Liver (tissue), 9 donors: ENCODE data around the gene MRPS23. TPM values are rescaled to one million over a fixed set of nuclear protein-coding genes. Genes with fewer than 3 reads are reported as not detected.

ENCODE experiments used
- DNase-seq: peaks from one replicate; pipeline ENCODE4 v3.0.0-alpha.2; 2017; ENCODE audit warnings: low spot score
- H3K27ac ChIP-seq, 2 donors: one replicate each; pipeline ENCODE4 v1.7.0; 2013; ENCODE audit warnings: inconsistent platforms in 2 of 2, low read length in 2 of 2, control low read depth in 1 of 2, low read depth in 1 of 2, mild to moderate bottlenecking in 1 of 2
- H3K27me3 ChIP-seq, 4 donors: one replicate each; pipeline versions ENCODE4 v1.6.1 to v1.7.0; 2013; ENCODE audit warnings: low read length in 3 of 4, inconsistent platforms in 1 of 4, mild to moderate bottlenecking in 1 of 4, moderate library complexity in 1 of 4; ENCODE audit not compliant: control insufficient read depth in 4 of 4, insufficient read depth in 4 of 4
- H3K36me3 ChIP-seq, 4 donors: one replicate each; pipeline versions ENCODE4 v1.6.1 to v1.7.0; 2013; ENCODE audit warnings: low read length in 3 of 4, mild to moderate bottlenecking in 3 of 4, low read depth in 1 of 4, moderate library complexity in 1 of 4; ENCODE audit not compliant: control insufficient read depth in 4 of 4, insufficient read depth in 3 of 4
- H3K4me1 ChIP-seq, 4 donors: one replicate each; pipeline versions ENCODE4 v1.6.1 to v1.7.0; 2013; ENCODE audit warnings: low read length in 3 of 4, mild to moderate bottlenecking in 3 of 4, moderate library complexity in 1 of 4; ENCODE audit not compliant: control insufficient read depth in 4 of 4, insufficient read depth in 4 of 4
- H3K4me3 ChIP-seq, 3 donors: one replicate each; pipeline versions ENCODE4 v1.6.1 to v1.7.0; 2013; ENCODE audit warnings: low read length in 3 of 3, control low read depth in 1 of 3, low read depth in 1 of 3, mild to moderate bottlenecking in 1 of 3
- H3K9ac ChIP-seq, 2 donors: one replicate each; pipeline ENCODE4 v1.7.0; 2013; ENCODE audit warnings: low read length in 2 of 2, mild to moderate bottlenecking in 2 of 2, moderate library complexity in 2 of 2, control low read depth in 1 of 2, low read depth in 1 of 2
- H3K9me3 ChIP-seq, 4 donors: one replicate each; pipeline versions ENCODE4 v1.6.1 to v1.7.0; 2013; ENCODE audit warnings: low read length in 3 of 4; ENCODE audit not compliant: control insufficient read depth in 4 of 4
- EGR1 ChIP-seq, 2 donors: IDR thresholded peaks; 2 replicates each; pipeline ENCODE4 v1.6.1; 2016 to 2018; ENCODE audit warnings: antibody characterized with exemption in 2 of 2, low read depth in 2 of 2
- FOXA1 ChIP-seq: IDR thresholded peaks from 2 replicates; pipeline ENCODE4 v1.6.1; 2016; ENCODE audit warnings: antibody characterized with exemption
- FOXA2 ChIP-seq: IDR thresholded peaks from 2 replicates; pipeline ENCODE4 v1.6.1; 2016; ENCODE audit warnings: antibody characterized with exemption
- GABPA ChIP-seq, 2 donors: IDR thresholded peaks in 1 of 2; conservative IDR thresholded peaks in 1 of 2; 2 replicates each; pipeline ENCODE4 v1.6.1; 2016; ENCODE audit warnings: antibody characterized with exemption in 2 of 2, mild to moderate bottlenecking in 1 of 2, moderate library complexity in 1 of 2
- HNF4G ChIP-seq: IDR thresholded peaks from 2 replicates; pipeline ENCODE4 v1.6.1; 2016; ENCODE audit warnings: antibody characterized with exemption
- JUND ChIP-seq, 2 donors: IDR thresholded peaks; 2 replicates each; pipeline ENCODE4 v1.6.1; 2016; ENCODE audit warnings: antibody characterized with exemption in 2 of 2
- NR2F2 ChIP-seq: IDR thresholded peaks from 2 replicates; pipeline ENCODE4 v1.6.1; 2016; ENCODE audit warnings: antibody characterized with exemption
- RXRA ChIP-seq, 2 donors: IDR thresholded peaks; 2 replicates each; pipeline ENCODE4 v1.6.1; 2017 to 2018; ENCODE audit warnings: antibody characterized with exemption in 2 of 2, mild to moderate bottlenecking in 1 of 2
- TAF1 ChIP-seq: conservative IDR thresholded peaks from 2 replicates; pipeline ENCODE4 v1.6.1; 2016; ENCODE audit warnings: antibody characterized with exemption, mild to moderate bottlenecking
- YY1 ChIP-seq: IDR thresholded peaks from 2 replicates; pipeline ENCODE4 v1.6.1; 2016; ENCODE audit warnings: antibody characterized with exemption, mild to moderate bottlenecking
- WGBS: extraction: QIAGEN DNeasy Blood & Tissue Kit; methylation state at CpG from one replicate; pipeline ENCODE4 v1.1.7; 2013; 5-methylcytosine and 5-hydroxymethylcytosine counted together
- polyA plus RNA-seq, 2 donors: library from polyadenylated mRNA; stranded (reverse) in 1 of 2; unstranded in 1 of 2; fragments of 200-250 nt in 1 of 2; fragments of >200 nt in 1 of 2; fragmentation: Nextera tagmentation in 1 of 2; extraction: Ambion mirVana in 1 of 2; gene quantifications; one replicate each; pipeline versions ENCODE4 v1.2.1 to v1.2.3, GENCODE V29; 2013 to 2015
- total RNA-seq, 2 donors: library from RNA; depleted of rRNA; stranded (reverse); fragments of >200 nt; gene quantifications; one replicate each; pipeline ENCODE4 v1.2.3, GENCODE V29; 2014
- TF ChIP-seq, protein P1 (sequence below): fragments of 150-350 bp; IDR thresholded peaks from 2 replicates; pipeline ENCODE4 v1.5.1; 2017; ENCODE audit warnings: improper control_type of control experiment, low read depth, low read length; ENCODE audit not compliant: missing input control
- TF ChIP-seq, protein P2 (sequence below): IDR thresholded peaks from 2 replicates; pipeline ENCODE4 v1.6.1; 2016; ENCODE audit warnings: antibody characterized with exemption, mild to moderate bottlenecking
- TF ChIP-seq, protein P3 (sequence below): IDR thresholded peaks from 2 replicates; pipeline ENCODE4 v1.6.1; 2016; ENCODE audit warnings: antibody characterized with exemption
- TF ChIP-seq, protein P4 (sequence below): IDR thresholded peaks from 2 replicates; pipeline ENCODE4 v1.6.1; 2016; ENCODE audit warnings: antibody characterized with exemption
- donor health status: healthy.
- donor health status: healthy.
- donor health status: healthy.
- donor health status: healthy.
- donor health status: healthy.

Gene MRPS23
- total and polyA plus RNA-seq, 4 donors = 9.8 to 24.3 (median 16.9) TPM

DNA sequence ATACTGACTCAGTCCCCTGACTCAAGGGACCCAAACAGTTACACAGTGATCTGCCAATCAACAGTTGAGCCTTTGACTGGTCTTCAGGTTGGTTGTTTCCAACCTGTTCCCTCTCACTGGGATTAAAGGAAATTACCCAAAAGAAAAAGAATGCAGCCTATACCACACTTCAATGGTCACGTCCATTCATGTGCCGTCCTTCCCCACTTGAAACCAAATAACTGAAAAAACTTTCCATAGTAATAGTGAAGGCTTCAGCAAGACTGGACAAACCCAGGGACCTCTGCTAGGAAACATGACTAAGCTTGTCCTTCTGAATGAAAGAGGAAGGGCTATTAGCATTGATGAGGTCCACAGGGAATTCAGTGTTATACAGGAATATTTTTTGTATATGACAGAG, 30.6 kb downstream of the MRPS23 start:
- no peak overlapping the region for H3K4me3 ChIP-seq
- no peak for DNase-seq
- 90% methylated on average over 2 of the region's 2 CpGs for WGBS
- H3K9ac ChIP-seq = no peak overlapping the region
- no peaks in the 10 kb centered on the region for H3K27me3 ChIP-seq
- no peak overlapping the region for H3K27ac ChIP-seq
- H3K9me3 ChIP-seq = no peaks in the 10 kb centered on the region
- H3K36me3 ChIP-seq = no peaks in the 10 kb centered on the region
- TF ChIP-seq, protein P1, sequence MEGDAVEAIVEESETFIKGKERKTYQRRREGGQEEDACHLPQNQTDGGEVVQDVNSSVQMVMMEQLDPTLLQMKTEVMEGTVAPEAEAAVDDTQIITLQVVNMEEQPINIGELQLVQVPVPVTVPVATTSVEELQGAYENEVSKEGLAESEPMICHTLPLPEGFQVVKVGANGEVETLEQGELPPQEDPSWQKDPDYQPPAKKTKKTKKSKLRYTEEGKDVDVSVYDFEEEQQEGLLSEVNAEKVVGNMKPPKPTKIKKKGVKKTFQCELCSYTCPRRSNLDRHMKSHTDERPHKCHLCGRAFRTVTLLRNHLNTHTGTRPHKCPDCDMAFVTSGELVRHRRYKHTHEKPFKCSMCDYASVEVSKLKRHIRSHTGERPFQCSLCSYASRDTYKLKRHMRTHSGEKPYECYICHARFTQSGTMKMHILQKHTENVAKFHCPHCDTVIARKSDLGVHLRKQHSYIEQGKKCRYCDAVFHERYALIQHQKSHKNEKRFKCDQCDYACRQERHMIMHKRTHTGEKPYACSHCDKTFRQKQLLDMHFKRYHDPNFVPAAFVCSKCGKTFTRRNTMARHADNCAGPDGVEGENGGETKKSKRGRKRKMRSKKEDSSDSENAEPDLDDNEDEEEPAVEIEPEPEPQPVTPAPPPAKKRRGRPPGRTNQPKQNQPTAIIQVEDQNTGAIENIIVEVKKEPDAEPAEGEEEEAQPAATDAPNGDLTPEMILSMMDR = no peak
- TF ChIP-seq TAF1 (no peak), RXRA (IDR thresholded peaks at IDR 0.05) (no peak), EGR1 (IDR thresholded peaks at IDR 0.05; ENCODE audit: low read depth in 2 of 2) (no peak), FOXA2 (no peak), HNF4G (no peak), NR2F2 (no peak), GABPA (IDR thresholded peaks at IDR 0.05 in 1 of 2, conservative IDR thresholded peaks at IDR 0.05 in 1 of 2) (no peak), FOXA1 (no peak), JUND (IDR thresholded peaks at IDR 0.05) (no peak), YY1 (no peak)
- TF ChIP-seq, protein P2, sequence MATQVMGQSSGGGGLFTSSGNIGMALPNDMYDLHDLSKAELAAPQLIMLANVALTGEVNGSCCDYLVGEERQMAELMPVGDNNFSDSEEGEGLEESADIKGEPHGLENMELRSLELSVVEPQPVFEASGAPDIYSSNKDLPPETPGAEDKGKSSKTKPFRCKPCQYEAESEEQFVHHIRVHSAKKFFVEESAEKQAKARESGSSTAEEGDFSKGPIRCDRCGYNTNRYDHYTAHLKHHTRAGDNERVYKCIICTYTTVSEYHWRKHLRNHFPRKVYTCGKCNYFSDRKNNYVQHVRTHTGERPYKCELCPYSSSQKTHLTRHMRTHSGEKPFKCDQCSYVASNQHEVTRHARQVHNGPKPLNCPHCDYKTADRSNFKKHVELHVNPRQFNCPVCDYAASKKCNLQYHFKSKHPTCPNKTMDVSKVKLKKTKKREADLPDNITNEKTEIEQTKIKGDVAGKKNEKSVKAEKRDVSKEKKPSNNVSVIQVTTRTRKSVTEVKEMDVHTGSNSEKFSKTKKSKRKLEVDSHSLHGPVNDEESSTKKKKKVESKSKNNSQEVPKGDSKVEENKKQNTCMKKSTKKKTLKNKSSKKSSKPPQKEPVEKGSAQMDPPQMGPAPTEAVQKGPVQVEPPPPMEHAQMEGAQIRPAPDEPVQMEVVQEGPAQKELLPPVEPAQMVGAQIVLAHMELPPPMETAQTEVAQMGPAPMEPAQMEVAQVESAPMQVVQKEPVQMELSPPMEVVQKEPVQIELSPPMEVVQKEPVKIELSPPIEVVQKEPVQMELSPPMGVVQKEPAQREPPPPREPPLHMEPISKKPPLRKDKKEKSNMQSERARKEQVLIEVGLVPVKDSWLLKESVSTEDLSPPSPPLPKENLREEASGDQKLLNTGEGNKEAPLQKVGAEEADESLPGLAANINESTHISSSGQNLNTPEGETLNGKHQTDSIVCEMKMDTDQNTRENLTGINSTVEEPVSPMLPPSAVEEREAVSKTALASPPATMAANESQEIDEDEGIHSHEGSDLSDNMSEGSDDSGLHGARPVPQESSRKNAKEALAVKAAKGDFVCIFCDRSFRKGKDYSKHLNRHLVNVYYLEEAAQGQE = no peak
- TF ChIP-seq, protein P3, sequence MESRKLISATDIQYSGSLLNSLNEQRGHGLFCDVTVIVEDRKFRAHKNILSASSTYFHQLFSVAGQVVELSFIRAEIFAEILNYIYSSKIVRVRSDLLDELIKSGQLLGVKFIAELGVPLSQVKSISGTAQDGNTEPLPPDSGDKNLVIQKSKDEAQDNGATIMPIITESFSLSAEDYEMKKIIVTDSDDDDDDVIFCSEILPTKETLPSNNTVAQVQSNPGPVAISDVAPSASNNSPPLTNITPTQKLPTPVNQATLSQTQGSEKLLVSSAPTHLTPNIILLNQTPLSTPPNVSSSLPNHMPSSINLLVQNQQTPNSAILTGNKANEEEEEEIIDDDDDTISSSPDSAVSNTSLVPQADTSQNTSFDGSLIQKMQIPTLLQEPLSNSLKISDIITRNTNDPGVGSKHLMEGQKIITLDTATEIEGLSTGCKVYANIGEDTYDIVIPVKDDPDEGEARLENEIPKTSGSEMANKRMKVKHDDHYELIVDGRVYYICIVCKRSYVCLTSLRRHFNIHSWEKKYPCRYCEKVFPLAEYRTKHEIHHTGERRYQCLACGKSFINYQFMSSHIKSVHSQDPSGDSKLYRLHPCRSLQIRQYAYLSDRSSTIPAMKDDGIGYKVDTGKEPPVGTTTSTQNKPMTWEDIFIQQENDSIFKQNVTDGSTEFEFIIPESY = no peak
- H3K4me1 ChIP-seq = no peaks in the 10 kb centered on the region

DNA sequence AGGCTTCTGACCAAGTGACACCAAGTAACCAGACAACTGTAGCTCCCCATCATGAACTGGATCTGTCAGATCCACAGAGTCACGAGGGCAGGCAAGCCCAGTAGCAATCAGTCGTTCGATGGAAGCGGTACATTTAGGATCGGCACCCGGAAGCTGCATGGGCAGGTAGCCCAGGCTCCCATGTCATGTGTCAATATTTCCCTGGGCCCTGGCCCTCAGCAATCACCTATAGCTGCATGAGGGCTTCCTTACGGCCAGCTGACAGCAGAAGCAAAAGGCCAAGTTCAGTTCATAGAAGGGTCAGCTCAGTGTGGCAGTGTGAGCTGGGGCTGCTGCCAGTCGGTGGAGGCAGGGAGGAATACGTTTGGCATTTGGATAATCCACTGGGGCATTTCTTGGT, 31.8 kb downstream of the MRPS23 start:
- Histone ChIP-seq H3K4me1 (no peaks in the 10 kb centered on the region), H3K9me3 (no peaks in the 10 kb centered on the region), H3K27ac (no peak overlapping the region), H3K27me3 (no peaks in the 10 kb centered on the region), H3K36me3 (no peaks in the 10 kb centered on the region), H3K9ac (no peak overlapping the region), H3K4me3 (no peak overlapping the region)
- WGBS = 73% methylated on average over 9 of the region's 9 CpGs
- no peak for TF ChIP-seq JUND (IDR thresholded peaks at IDR 0.05)
- TF ChIP-seq, protein P2 = no peak
- TF ChIP-seq, protein P4, sequence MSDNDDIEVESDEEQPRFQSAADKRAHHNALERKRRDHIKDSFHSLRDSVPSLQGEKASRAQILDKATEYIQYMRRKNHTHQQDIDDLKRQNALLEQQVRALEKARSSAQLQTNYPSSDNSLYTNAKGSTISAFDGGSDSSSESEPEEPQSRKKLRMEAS = no peak
- TF ChIP-seq FOXA2 = no peak
- no peak for TF ChIP-seq YY1
- TF ChIP-seq, protein P1 = no peak
- DNase-seq = no peak
